HAP-1 (cell line): ENCODE results near the gene NOX3.

Source experiments
- DNase-seq, 2 experiments: peaks; one replicate each; pipeline ENCODE4 v3.0.0-alpha.2; 2016 to 2020; ENCODE audit warnings: low spot score in 2 of 2
- H3K27me3 ChIP-seq: fragments of 250-450 bp; sonication (Bioruptor Pico); 2 replicates; pipeline ENCODE4 v1.5.1; 2020; ENCODE audit warnings: low read depth, mild to moderate bottlenecking, moderate library complexity
- H3K36me3 ChIP-seq: fragments of 250-450 bp; sonication (Bioruptor Pico); replicated peaks from 2 replicates; pipeline ENCODE4 v1.5.1; 2020; ENCODE audit warnings: mild to moderate bottlenecking
- H3K4me1 ChIP-seq: fragments of 250-450 bp; sonication (Bioruptor Pico); 2 replicates; pipeline ENCODE4 v1.5.1; 2020; ENCODE audit warnings: mild to moderate bottlenecking
- H3K4me3 ChIP-seq: fragments of 250-450 bp; sonication (Bioruptor Pico); 2 replicates; pipeline ENCODE4 v1.5.1; 2020; ENCODE audit warnings: mild to moderate bottlenecking, moderate library complexity
- H3K9me3 ChIP-seq: fragments of 250-450 bp; sonication (Bioruptor Pico); 2 replicates; pipeline ENCODE4 v1.5.1; 2020; ENCODE audit warnings: mild to moderate bottlenecking, moderate library complexity
- in situ Hi-C: fragments of 300-500 bp; cut with MboI; formaldehyde crosslinking; loops from 3 replicates; pipeline ENCODE4 v1.14.3; 2020; ENCODE audit warnings: low sequenced_read_pairs, inconsistent platforms, mixed read lengths

NOX3 gene

GRCh38 chr6:155434096-155434495 lies 21.5 kb downstream of the NOX3 start:
- no peak overlapping the region for H3K4me3 ChIP-seq
- DNase-seq, result no peak
- no peaks in the 10 kb centered on the region for H3K36me3 ChIP-seq
- H3K4me1 ChIP-seq, result peaks cover 4% of the 10 kb centered on the region
- in situ Hi-C loops, result no loop called here
- H3K9me3 ChIP-seq, result no peaks in the 10 kb centered on the region
- H3K27me3 ChIP-seq, result no peaks in the 10 kb centered on the region

- no peak for DNase-seq
- Histone ChIP-seq H3K36me3 (no peaks in the 10 kb centered on the region), H3K9me3 (no peaks in the 10 kb centered on the region), H3K4me3 (no peak overlapping the region), H3K27me3 (no peaks in the 10 kb centered on the region), H3K4me1 (no peaks in the 10 kb centered on the region)
- in situ Hi-C loops, result no loop called here
Observed at GRCh38 chr6:155432293-155432692, 23.3 kb downstream of the NOX3 start.

GRCh38 chr6:155429321-155429893 lies 26.2 kb downstream of the NOX3 start:
- in situ Hi-C loops, result no loop called here
- no peaks in the 10 kb centered on the region for H3K36me3 ChIP-seq
- peaks cover 2% of the 10 kb centered on the region for H3K4me1 ChIP-seq
- DNase-seq, result no peak
- H3K9me3 ChIP-seq, result no peaks in the 10 kb centered on the region
- H3K27me3 ChIP-seq, result no peaks in the 10 kb centered on the region
- no peak overlapping the region for H3K4me3 ChIP-seq

GRCh38 chr6:155426408-155426945 lies 29.2 kb downstream of the NOX3 start:
- Histone ChIP-seq H3K4me3 (no peak overlapping the region), H3K36me3 (no peaks in the 10 kb centered on the region), H3K27me3 (no peaks in the 10 kb centered on the region), H3K4me1 (peaks cover 9% of the 10 kb centered on the region), H3K9me3 (no peaks in the 10 kb centered on the region)
- in situ Hi-C loops, result no loop called here
- no peak for DNase-seq

- Histone ChIP-seq H3K4me3 (no peak overlapping the region), H3K9me3 (no peaks in the 10 kb centered on the region), H3K36me3 (no peaks in the 10 kb centered on the region), H3K4me1 (peaks cover 9% of the 10 kb centered on the region), H3K27me3 (no peaks in the 10 kb centered on the region)
- peak; percentile 32 to 79 for DNase-seq
- in situ Hi-C loops, result no loop called here
Observed at GRCh38 chr6:155424181-155424580, 31.5 kb downstream of the NOX3 start.

- in situ Hi-C loops, result no loop called here
- DNase-seq, result no peak
- no peak overlapping the region for H3K4me3 ChIP-seq
- H3K27me3 ChIP-seq, result no peaks in the 10 kb centered on the region
- H3K9me3 ChIP-seq, result no peaks in the 10 kb centered on the region
- no peaks in the 10 kb centered on the region for H3K36me3 ChIP-seq
- H3K4me1 ChIP-seq, result peaks cover 19% of the 10 kb centered on the region
Observed at GRCh38 chr6:155422635-155423034, 33.0 kb downstream of the NOX3 start.

GRCh38 chr6:155420492-155420891 lies 35.1 kb downstream of the NOX3 start:
- in situ Hi-C loops, result no loop called here
- H3K4me3 ChIP-seq, result no peak overlapping the region
- no peak for DNase-seq
- no peaks in the 10 kb centered on the region for H3K27me3 ChIP-seq
- no peaks in the 10 kb centered on the region for H3K36me3 ChIP-seq
- H3K4me1 ChIP-seq, result peaks cover 25% of the 10 kb centered on the region
- no peaks in the 10 kb centered on the region for H3K9me3 ChIP-seq

- no peak for DNase-seq
- H3K4me3 ChIP-seq, result no peak overlapping the region
- H3K36me3 ChIP-seq, result no peaks in the 10 kb centered on the region
- no peaks in the 10 kb centered on the region for H3K9me3 ChIP-seq
- in situ Hi-C loops, result no loop called here
- H3K27me3 ChIP-seq, result no peaks in the 10 kb centered on the region
- H3K4me1 ChIP-seq, result peaks cover 21% of the 10 kb centered on the region
Observed at GRCh38 chr6:155419161-155419560, 36.5 kb downstream of the NOX3 start.

- Histone ChIP-seq H3K27me3 (no peaks in the 10 kb centered on the region), H3K9me3 (no peaks in the 10 kb centered on the region), H3K4me1 (peaks cover 16% of the 10 kb centered on the region), H3K4me3 (no peak overlapping the region), H3K36me3 (no peaks in the 10 kb centered on the region)
- in situ Hi-C loops, result no loop called here
- peak in 1 of 2 experiments; percentile 17 for DNase-seq
Observed at GRCh38 chr6:155418017-155418761, 37.5 kb downstream of the NOX3 start.

- in situ Hi-C loops, result no loop called here
- DNase-seq, result no peak
- Histone ChIP-seq H3K4me3 (no peak overlapping the region), H3K27me3 (no peaks in the 10 kb centered on the region), H3K4me1 (peaks cover 16% of the 10 kb centered on the region), H3K36me3 (no peaks in the 10 kb centered on the region), H3K9me3 (no peaks in the 10 kb centered on the region)
Observed at GRCh38 chr6:155417454-155417853, 38.2 kb downstream of the NOX3 start.

- in situ Hi-C loops, result no loop called here
- Histone ChIP-seq H3K4me3 (no peak overlapping the region), H3K27me3 (no peaks in the 10 kb centered on the region), H3K4me1 (peaks cover 16% of the 10 kb centered on the region), H3K36me3 (no peaks in the 10 kb centered on the region), H3K9me3 (no peaks in the 10 kb centered on the region)
- no peak for DNase-seq
Observed at GRCh38 chr6:155415953-155416352, 39.7 kb downstream of the NOX3 start.

GRCh38 chr6:155414049-155414448 lies 41.6 kb downstream of the NOX3 start:
- no peaks in the 10 kb centered on the region for H3K9me3 ChIP-seq
- H3K4me1 ChIP-seq, result peaks cover 16% of the 10 kb centered on the region
- in situ Hi-C loops, result no loop called here
- H3K27me3 ChIP-seq, result no peaks in the 10 kb centered on the region
- no peak overlapping the region for H3K4me3 ChIP-seq
- H3K36me3 ChIP-seq, result no peaks in the 10 kb centered on the region
- no peak for DNase-seq

- DNase-seq, result no peak
- no peaks in the 10 kb centered on the region for H3K27me3 ChIP-seq
- in situ Hi-C loops, result no loop called here
- peaks cover 3% of the 10 kb centered on the region for H3K4me1 ChIP-seq
- no peaks in the 10 kb centered on the region for H3K9me3 ChIP-seq
- no peaks in the 10 kb centered on the region for H3K36me3 ChIP-seq
- H3K4me3 ChIP-seq, result no peak overlapping the region
Observed at GRCh38 chr6:155412335-155412734, 43.3 kb downstream of the NOX3 start.

- in situ Hi-C loops, result no loop called here
- Histone ChIP-seq H3K9me3 (no peaks in the 10 kb centered on the region), H3K36me3 (no peaks in the 10 kb centered on the region), H3K4me1 (no peaks in the 10 kb centered on the region), H3K27me3 (no peaks in the 10 kb centered on the region), H3K4me3 (no peak overlapping the region)
- no peak for DNase-seq
Observed at GRCh38 chr6:155411154-155412052, 44.2 kb downstream of the NOX3 start.
